GM23248 (cell line): ENCODE data around the gene SLAIN2.

ENCODE experiments used
- EZH2 ChIP-seq: fragments of 200-600 bp; sonication (generic); IDR thresholded peaks from 2 replicates; pipeline ENCODE4 v1.6.1; 2018; ENCODE audit warnings: antibody characterized with exemption, mild to moderate bottlenecking; ENCODE audit not compliant: insufficient read depth, poor library complexity, severe bottlenecking
- EZH2phosphoT487 ChIP-seq: fragments of 200-600 bp; sonication (generic); IDR thresholded peaks from 2 replicates; pipeline ENCODE4 v1.6.1; 2018; ENCODE audit warnings: antibody characterized with exemption, moderate library complexity, mild to moderate bottlenecking, low read depth; ENCODE audit not compliant: insufficient read depth

GRCh38 chr4:48470137-48470536 is 128.8 kb downstream of the SLAIN2 start:
- TF ChIP-seq EZH2, result no peak
- no peak for TF ChIP-seq EZH2phosphoT487
